Mucosa of descending colon (tissue), 3 donors: Measurements from ENCODE around the gene MAP4K1. TPM values are rescaled to one million over a fixed set of nuclear protein-coding genes. Genes with fewer than 3 reads are reported as not detected.
"Not testable (repeated sequence)": the region's sequence is repeated elsewhere in the genome, so short reads cannot be mapped to it uniquely, and the experiment has no call there.

ENCODE experiments used
- ATAC-seq: fragments of 200-7000 bp; cut with Tn5 transposase; one replicate; pipeline ENCODE4 v1.9.1; 2020; ENCODE audit warnings: mild to moderate bottlenecking, moderate library complexity
- DNase-seq, 3 donors: peaks; one replicate each; pipeline ENCODE4 v3.0.0-alpha.2; 2020
- H3K36me3 ChIP-seq: fragments of 200-600 bp; one replicate; pipeline ENCODE4 v1.8.0; 2021; ENCODE audit warnings: low read depth, mild to moderate bottlenecking
- H3K4me1 ChIP-seq: fragments of 200-600 bp; one replicate; pipeline ENCODE4 v1.8.0; 2021; ENCODE audit warnings: low read depth, mild to moderate bottlenecking
- H3K4me3 ChIP-seq: fragments of 200-600 bp; one replicate; pipeline ENCODE4 v1.8.0; 2021; ENCODE audit warnings: mild to moderate bottlenecking
- H3K9me3 ChIP-seq: fragments of 200-600 bp; one replicate; pipeline ENCODE4 v1.8.0; 2021; ENCODE audit warnings: mild to moderate bottlenecking
- CTCF ChIP-seq: fragments of 200-600 bp; IDR thresholded peaks from one replicate; pipeline ENCODE4 v1.8.0; 2022; ENCODE audit warnings: antibody characterized with exemption, mild to moderate bottlenecking
- intact Hi-C, 2 donors: fragments of 100-400 bp; cut with DNase I in 1 of 2; cut with micrococcal nuclease in 1 of 2; formaldehyde crosslinking; loops; one replicate each; pipeline versions ENCODE4 v1.11.0 to v1.11.1; 2022; cut with DNase I, micrococcal nuclease
- total RNA-seq, 3 donors: library from RNA; stranded (reverse); fragmentation: NEBNext Ultra II Directional in 2 of 3; extraction: Animal tissue kit (Norgen Biotek cat#: 25700) in 2 of 3; gene quantifications; one replicate each; pipeline versions ENCODE4 v1.2.1 to v1.2.4, GENCODE V29; 2021 to 2023
- donor health status: DM: no; HTN: no; CAD: no; lungs with moderate emphysema.
- donor health status: DM: no; HTN: no; CAD: no.
- donor health status: DM: no; HTN: yes; CAD: no.

Gene MAP4K1
- total RNA-seq, 3 donors from 2014 or later, result 6.9 to 10.6 (median 7.4) TPM

- no peaks in the 10 kb centered on the region for H3K9me3 ChIP-seq
- H3K4me1 ChIP-seq, result peaks cover 5% of the 10 kb centered on the region
- intact Hi-C loops, result no loop called here
- H3K36me3 ChIP-seq, result no peaks in the 10 kb centered on the region
- ATAC-seq (no peak), DNase-seq (no peak)
- no peak overlapping the region for H3K4me3 ChIP-seq
- no peak for TF ChIP-seq CTCF
Observed at GRCh38 chr19:38561053-38561606, 56.6 kb downstream of the MAP4K1 start.

GRCh38 chr19:38559428-38560401, 58.0 kb downstream of the MAP4K1 start:
- no peak overlapping the region for H3K4me3 ChIP-seq
- DNase-seq (no peak), ATAC-seq (peak; percentile 60)
- intact Hi-C loops, result no loop called here
- H3K36me3 ChIP-seq, result no peaks in the 10 kb centered on the region
- no peaks in the 10 kb centered on the region for H3K9me3 ChIP-seq
- H3K4me1 ChIP-seq, result peaks cover 5% of the 10 kb centered on the region
- no peak for TF ChIP-seq CTCF

- ATAC-seq, intact Hi-C loops: not testable (repeated sequence)
Observed at GRCh38 chr19:38558933-38559332, 58.8 kb downstream of the MAP4K1 start.

GRCh38 chr19:38557205-38557799, 60.5 kb downstream of the MAP4K1 start:
- peaks cover 5% of the 10 kb centered on the region for H3K4me1 ChIP-seq
- no peak for TF ChIP-seq CTCF
- H3K9me3 ChIP-seq, result no peaks in the 10 kb centered on the region
- intact Hi-C loops, result no loop called here
- H3K36me3 ChIP-seq, result no peaks in the 10 kb centered on the region
- H3K4me3 ChIP-seq, result no peak overlapping the region
- ATAC-seq, result peak; percentile 93
- DNase-seq, result peak; percentile 50 to 76 (median 58)

More at GRCh38 chr19:38558933-38559332, 58.8 kb downstream of the MAP4K1 start:
- H3K36me3 ChIP-seq, H3K4me3 ChIP-seq, H3K4me1 ChIP-seq, H3K9me3 ChIP-seq: not testable (repeated sequence)
- peak in 1 of 3 donors; percentile 2 for DNase-seq

- intact Hi-C loops, result no loop called here
- Histone ChIP-seq H3K9me3 (no peaks in the 10 kb centered on the region), H3K36me3 (no peaks in the 10 kb centered on the region), H3K4me3 (no peak overlapping the region), H3K4me1 (peaks cover 5% of the 10 kb centered on the region)
- DNase-seq, result no peak
- no peak for TF ChIP-seq CTCF
- peak; percentile 28 for ATAC-seq
Observed at GRCh38 chr19:38556521-38557174, 61.1 kb downstream of the MAP4K1 start.
